Fibroblast of skin of abdomen (primary cell): ENCODE data around the gene RALY.
A peak's percentile ranks its signal among the peaks of the same experiment; 100 is the strongest.

Experiments used
- DNase-seq: peaks from one replicate; pipeline ENCODE4 v3.0.0-alpha.2; 2013

RALY gene

DNA sequence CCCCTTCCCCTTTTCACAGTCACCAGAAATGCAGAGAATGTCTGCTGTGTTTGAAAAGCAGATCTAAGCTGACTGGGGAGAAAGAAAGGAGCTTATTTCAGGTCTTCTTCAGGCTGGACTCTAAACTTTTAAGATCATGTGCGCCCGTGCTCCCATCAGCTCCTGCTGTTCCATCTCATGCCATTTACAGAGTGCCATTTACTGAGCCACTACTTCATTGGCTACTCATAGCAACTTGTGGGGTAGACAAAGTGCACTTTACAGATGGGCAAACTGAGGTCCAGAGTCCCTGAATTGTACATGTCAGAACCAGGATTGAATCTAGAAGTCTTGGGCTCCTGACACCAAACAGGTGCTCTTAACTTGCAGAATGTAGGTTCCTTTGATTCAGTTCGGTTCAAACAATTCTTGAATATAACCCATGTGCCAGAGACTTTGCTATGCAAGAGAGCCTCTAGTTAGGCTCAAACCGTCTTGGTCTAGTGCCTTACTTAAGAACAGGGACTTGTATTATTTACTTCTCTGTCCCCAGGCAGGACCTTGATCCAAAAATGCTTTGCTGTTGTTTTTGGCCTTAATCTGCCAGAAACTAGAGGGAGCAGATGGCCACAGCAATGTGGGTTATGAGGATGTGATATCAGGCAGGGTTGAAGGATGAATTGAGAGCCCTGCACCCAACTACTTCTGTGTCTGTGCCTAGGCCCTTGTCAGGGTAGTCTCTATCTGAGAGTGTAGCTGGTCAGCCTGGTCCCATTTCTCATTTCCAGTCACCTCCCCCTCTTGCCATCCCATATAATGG, 56.4 kb downstream of the RALY start:
- no peak for DNase-seq

DNA sequence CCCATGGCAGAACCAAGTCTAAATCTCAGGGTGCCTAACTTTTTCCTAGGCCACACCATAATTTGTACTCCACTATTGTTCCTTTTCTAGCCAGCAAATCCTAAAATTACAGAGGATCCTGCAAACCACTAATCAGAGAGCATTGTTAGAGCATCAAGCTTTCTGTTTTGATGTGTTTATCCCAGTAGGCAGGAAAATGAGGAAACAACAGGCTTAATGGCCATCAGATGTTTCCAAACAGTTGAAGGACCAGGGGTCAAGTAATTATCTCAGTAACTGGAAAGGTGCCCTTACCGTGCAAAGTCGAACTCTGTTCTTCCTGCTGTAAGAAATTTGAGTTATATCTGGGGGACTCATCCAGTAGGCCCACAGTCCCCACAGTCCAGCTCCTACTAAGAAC, 58.7 kb downstream of the RALY start:
- no peak for DNase-seq

DNA sequence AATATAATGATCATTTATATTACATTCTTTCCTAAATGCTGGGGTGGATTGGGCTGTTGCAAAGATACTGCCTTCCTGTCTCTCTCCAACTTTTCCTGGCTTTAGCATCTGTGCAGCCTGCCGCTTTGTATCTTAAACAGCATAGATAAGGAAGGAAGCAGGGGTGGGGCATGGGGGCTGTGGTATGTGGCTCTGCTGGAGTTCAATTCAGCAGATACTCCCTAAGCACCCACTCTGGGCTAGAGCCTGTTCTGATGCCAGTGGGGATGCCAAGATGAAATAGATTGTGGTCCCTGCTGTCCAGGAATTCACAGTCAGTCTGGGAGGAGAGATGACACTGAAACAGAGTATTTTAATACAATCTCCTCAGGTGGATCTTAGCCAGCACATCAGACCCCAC, 61.6 kb downstream of the RALY start:
- DNase-seq, result no peak

DNA sequence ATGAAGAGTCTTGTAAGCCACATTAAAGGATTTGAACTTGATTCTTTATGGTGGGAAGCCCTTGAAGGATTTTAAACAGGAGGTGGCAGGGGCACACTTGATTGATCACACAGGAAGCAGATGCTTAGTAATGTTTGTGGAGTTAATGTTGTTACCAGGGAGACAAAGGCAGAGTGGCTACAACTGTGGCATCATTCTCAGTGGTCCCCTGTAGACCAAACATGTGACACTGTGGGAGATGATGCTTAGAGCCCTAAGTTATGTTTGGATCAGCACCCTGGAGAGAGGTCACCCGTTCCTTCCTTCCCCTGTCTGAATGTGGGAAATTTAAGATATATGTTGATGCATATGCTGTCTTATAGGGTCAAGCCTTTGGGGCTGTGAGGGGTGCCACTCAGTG, 65.1 kb downstream of the RALY start:
- no peak for DNase-seq

DNA sequence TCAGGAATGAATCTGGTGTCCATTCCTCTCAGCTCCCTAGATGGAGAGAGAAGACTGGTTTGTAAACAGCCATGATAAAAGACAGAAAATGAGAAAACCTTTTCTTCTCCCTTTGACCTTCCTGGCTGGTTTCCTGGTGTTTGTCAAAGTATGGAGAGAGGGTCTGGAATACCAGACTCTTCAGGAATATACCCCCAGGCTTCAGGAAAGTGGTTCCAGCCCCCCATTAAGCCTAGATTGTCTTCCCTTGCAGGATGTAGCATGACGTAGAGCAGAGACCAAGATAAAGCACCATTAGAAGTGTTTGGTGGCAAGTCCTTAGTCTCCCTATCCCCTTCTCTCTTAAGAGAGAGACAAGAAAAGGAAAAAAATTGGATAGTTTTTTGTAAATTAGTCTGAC, 67.3 kb downstream of the RALY start:
- no peak for DNase-seq

DNA sequence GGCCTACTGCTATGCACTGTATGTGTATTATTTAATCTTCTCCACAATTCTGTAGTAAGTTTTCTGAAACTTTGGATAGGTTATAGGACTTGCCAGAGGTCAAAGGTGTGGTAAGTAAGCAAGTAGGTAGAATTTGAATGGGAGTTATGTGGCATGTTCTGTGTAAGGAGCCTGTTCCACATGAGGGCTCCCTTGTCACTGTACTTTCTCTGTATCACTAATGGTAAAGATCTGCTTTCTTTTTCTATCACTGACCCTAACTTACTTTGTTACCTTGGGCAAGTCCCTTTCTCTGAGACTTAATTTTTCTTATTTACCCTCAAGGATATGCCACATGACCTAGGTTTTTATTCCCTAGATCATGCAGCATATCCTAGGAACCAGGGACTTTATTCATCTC, 68.0 kb downstream of the RALY start:
- no peak for DNase-seq

DNA sequence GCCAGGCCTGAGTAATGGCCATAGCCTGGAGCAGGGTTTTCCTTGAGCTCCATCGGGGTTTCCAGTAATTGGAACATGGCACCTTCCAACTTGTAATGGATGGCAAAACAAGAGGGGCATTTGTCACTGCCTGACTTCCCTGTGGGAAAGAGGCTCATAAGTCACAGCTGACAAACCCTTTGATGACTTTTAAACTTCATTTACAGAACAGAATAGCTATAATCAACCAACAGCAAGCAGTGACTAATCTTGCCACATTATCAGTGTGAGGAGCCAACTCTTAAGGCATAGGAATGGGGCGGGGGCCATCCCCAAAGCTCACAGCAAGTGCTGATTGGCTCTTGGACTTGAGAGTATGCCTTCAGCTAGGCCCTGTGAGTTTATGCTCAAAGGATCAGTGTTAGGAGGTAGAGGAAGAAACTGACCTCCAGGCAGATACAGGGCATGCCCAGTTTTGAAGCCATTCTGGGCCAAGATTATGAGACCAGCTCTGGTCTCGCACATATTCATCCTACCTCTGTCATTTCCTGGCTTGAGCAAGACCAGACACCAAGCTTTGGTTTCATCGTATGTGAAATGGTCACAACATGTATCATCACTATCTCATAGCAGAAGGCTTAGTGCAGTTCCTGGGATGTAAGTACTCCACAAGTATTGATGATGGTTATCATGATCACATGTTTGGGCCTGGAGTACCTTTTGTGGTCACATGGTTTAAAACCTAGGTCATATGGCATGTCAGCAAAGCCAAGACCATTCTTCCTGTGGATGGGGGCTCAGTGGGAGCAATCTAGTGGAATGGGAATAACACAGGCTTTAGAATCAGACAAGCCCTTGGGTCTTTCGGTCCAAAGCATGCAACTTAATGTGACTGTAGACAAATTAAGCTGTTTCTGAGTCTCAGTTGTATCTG, 69.1 kb downstream of the RALY start:
- no peak for DNase-seq

DNA sequence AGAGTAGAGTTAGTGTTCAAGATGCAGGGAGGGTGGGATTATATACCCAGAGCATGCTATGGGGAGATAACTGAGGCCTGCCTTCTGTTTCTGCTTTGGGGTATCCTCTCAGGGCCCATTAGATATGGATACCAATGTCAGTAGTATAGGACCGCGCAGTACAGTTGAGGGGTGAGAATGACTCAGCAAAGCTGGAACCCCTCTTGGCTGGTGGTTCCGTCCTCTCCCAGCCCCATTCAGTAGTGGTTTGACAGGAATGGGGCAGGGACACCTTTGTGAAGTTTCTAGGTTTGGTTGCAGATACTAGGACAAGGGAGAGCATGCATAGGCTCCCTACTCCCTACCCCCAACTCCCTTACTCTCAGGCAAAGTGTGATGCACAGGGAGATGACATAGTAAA, 70.6 kb downstream of the RALY start:
- no peak for DNase-seq

DNA sequence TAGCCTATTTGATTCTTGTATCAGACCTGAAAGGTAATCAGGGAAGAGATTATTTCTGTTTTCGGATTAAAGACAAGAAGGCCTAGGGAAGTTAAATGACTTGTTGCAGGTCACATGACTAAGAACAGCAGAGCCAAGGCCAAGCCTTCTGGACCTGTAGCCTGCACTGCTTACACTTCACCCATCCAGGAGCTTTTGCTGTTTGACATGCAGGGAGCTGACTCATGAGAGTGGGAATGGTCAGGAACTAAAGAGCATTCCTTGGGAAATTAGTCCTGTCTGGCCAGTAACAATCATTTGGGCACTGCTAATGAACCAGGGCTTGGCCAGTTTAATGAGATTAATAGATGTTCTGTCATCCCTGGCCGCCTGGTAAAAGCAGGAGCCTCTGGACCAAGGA, 71.5 kb downstream of the RALY start:
- peak; percentile 52 for DNase-seq

DNA sequence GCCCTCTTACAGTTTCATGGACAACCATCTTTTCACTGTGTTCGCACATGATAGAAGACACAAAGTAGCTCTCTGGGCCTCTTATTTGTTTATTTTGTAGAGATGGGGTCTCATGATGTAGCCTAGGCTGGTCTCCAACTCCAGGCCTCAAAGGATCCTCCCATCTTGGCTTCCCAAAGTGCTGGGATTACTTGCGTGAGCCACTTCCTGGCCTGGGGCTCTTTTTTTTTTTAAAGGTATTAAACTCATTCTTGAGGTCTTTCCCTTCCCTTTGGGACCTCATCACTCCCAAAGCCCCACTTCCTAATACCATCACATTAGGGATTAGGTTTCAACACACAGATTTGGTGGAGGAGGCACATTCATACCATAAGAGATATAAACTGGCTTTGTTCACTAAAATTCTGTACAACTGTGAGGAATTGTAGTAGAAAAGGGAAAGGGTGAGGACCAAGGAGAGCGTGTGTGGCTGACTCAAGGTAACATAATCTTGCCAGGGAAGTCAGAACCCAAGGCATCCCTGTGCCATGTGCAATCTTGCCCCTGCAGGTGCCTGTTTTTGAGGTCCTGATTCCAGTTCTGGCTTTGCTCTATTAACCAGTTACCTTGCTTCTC, 72.9 kb downstream of the RALY start:
- peak; percentile 39 for DNase-seq

DNA sequence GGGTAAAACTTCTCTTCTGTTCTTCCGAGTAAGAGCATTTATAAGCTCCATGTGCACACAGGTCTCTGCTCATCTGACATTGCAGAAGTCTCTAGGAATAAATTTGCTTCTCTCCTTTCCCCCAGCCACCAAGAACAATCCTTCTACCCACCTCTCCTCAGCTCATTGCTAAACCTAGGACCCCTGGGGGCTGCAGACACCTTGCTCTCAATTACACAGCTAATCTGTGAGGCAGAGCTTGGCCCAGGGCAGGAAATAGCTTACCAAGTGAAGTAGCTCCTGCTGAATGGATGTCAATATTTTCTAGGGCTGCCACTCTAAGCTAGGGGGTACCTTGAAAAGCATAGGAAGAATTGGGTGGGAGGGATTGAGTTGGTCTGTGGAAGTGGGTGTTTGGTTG, 74.3 kb downstream of the RALY start:
- DNase-seq, result no peak

DNA sequence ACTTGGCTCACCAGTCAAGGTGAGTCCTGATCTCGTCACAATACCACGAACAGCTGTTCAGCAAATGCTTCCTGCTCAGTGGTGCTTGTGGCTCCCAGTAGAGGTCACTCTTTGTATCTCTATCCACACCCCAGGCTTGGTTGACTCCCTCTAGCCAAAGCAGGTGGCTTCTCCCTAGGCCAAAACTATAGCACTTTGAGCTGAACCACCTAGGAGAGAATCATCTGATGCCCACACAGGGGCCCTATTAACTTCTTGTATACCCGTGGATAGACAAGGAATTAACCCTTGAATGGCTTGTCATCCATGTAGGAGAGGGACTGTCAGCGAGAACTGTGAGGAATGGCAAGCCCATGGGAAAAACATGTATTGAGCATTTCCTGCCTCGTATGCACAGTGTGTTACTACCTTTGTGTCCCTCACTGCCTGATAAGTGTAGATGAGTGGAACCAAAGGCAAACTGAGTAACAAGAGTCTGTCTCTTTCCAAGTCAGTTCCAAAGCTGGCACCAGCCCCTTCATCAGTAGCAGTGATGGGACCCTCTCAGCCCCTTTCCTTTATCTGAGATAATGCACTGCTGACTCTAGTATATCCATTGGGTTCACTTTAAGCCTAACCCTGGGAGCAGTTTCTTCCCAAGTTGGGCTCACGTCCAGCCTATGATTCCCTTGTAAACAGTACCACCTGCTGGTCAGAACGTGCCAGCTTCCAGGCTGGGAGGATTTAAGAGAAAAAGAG, 75.8 kb downstream of the RALY start:
- peak; percentile 76 for DNase-seq

DNA sequence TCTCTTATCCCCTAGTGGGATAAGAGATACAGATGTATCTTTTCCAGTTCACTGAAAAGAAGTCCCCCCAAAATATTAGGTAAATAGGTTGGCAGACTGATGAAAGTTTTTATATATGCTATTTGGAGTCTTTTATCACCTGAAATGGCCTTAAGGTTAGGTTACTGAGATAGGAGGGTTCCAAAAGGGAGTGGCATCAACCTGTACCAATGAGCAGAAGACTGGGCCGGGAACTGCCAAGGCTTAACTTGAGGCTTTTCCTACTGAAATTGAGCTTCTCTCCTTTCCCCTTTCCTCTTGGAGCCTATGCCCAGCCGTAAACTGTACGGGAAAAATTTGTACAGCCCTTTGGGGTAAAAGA, 76.3 kb downstream of the RALY start:
- no peak for DNase-seq

DNA sequence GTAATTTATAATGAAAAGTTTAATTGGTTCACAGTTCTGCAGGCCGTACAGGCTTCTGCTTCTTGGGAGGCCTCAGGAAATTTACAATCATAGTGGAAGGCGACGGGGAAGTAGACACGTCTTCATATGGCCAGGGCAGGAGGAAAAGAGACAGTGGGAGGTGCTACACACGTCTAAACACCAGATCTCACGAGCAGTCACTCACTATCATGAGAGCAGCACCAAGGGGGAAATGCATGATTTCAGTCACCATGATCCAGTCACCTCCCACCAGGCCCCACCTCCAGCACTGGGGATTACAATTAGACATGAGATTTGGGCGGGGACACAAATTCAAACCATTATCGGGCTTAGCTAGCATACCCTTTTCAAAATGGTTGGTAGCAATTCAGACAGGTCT, 77.1 kb downstream of the RALY start:
- no peak for DNase-seq

DNA sequence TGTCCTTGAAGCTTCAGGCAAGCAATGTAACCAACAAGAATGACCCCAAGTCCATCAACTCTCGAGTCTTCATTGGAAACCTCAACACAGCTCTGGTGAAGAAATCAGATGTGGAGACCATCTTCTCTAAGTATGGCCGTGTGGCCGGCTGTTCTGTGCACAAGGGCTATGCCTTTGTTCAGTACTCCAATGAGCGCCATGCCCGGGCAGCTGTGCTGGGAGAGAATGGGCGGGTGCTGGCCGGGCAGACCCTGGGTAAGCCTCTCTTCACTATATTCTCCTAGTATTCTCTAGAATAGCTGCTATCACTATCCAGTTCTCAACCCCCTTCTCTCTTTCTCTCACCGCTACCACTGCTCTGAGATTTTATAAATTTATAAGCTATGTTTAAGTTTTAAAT, 78.4 kb downstream of the RALY start:
- DNase-seq, result no peak

DNA sequence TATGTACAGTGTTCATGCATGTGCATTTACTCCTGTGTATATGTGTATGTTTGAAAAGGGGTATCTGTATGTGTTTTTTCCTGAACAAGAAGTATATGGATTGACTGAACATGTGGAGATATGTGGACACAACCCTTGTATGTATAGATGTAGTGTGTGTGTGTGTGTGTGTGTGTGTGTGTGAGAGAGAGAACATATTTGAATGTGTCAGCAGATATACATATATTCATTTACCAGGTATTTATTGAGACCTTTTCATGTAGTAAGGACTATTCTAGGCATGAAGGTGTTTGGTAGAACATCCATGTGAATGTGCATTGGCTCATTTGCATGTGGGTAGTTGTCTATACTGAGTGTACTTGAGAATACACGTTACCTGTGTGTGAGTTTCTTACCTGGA, 79.1 kb downstream of the RALY start:
- DNase-seq, result no peak

DNA sequence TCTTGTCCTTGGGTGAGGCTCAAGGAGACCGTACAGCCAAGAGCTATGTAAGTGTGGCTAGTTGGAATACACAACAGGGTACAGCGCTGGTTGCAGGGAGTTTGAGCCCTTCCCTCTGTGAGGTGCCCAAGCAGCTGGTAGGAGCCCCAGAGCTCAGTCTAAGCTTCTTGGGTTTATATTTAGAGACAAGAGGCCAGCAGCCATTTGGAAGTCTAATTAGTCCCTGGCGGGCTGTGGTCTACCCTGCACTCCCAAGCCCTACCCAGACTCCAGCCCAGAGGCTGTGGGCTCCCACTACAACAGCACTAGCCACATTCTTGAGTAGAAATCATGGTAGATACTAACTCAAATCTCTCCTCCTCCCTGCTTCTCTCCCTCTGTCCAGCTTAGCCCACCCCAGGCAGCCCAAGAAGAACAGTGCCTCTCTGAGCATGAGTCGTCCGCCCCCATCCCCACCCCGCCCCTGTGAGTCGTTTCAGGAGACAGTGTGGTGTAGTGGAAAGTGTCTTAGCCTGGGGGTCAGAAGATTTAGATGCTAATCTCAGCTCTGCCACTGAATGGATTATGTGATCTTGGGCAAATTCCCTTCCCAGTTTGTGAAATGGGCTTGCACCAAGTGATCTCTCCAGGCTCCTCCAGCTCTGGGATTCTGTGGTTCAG, 80.5 kb downstream of the RALY start:
- no peak for DNase-seq

DNA sequence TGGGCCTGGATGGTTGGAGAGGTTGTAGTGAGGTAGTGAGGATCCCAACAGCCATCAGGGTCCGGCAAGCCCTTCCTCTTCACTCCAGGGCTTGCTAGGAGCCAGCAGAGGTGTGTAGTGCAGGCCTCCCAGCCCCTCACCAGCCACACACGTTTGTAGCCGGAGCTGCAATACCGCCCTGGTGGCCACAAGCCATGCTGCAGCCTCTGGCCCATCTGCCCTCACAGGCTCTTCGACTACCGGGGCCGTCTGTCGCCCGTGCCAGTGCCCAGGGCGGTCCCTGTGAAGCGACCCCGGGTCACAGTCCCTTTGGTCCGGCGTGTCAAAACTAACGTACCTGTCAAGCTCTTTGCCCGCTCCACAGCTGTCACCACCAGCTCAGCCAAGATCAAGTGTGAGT, 81.9 kb downstream of the RALY start:
- DNase-seq, result no peak

DNA sequence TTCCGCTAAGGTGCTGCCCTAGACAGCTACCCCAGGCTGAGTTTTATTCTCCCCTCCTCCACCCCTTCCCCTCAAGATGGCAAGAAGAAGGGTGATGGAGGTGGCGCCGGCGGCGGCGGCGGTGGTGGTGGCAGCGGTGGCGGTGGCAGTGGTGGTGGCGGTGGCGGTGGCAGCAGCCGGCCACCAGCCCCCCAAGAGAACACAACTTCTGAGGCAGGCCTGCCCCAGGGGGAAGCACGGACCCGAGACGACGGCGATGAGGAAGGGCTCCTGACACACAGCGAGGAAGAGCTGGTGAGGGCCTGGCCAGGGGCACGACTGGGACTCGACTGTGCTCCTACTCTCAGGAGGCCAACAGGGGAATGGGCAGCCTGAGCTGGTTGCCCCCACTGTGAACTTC, 83.2 kb downstream of the RALY start:
- DNase-seq, result no peak

DNA sequence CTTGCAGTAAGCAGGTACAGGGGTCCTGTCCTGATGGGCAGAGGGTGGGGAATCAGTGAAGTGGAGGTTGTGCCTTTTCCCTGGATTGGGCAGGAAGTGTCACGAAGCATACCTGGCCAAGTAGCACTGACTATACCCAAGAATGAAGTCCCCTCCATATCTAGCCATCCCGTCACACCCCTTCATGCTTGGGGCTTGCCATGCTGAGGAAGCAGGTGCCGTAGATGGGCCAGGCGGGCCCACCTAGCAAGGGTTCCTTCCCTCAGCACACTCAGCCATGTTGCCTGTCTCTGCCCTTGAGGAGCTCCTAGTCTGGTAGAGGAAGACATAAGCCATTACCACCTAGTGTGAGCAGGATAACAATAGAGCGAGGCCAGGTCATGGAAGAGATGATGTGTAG, 84.8 kb downstream of the RALY start:
- no peak for DNase-seq

DNA sequence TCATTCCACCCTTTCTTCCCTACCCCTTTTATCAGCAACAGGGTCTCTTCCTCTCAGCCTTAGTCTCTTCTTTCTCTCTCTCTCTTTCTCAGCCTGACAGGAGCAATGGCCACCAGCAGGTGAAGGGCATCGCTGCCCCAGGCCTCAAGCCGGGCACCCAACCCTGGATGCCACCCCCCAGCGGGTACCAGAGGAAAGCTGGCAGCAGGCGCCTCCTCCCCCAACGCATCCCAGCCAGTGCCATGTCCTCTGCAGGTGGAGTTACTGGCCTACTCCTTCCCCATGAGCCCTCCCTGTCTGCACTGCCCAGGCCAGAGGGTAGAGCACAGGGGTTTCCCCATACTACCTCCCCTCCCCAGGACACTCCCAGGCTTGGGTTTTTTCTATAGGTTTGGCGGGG, 86.1 kb downstream of the RALY start:
- DNase-seq, result no peak

DNA sequence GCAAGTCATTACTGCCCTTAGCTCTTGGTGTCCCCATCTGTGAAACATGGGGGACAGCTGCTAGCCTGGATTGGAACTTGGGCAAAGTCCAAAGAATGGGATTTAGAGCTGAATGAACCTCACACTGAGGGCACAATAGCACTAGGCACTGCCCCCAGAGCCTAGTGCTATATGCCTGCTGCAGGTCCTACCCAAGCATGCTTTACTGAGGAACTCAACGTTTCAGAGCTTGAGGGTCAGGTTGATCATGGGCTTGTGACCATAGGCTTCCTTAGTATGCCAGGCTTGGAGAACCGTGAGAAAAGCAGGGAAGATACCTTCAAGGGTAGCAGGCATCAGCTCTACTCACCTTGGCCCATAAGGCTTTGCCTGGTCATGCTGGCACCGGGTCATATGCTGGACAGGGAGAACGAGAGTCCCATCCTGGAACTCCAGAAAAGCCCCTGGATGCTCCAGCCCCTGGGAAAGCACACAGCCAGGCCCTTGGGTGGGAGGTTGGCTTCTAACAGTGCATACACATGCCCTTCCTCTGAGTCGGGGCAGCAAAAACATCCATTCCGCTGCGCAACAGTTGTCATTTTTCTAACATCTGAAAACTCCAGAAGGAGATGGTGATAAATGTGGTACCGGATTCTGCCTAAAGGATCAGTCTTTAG, 88.6 kb downstream of the RALY start:
- no peak for DNase-seq
